AG10803 (cell line): ENCODE results near the gene CCDC78.

Experiments
- DNase-seq: peaks from one replicate; pipeline ENCODE4 v3.0.0; 2010; ENCODE audit warnings: low read depth
- H3K4me3 ChIP-seq: 2 replicates; pipeline ENCODE4 v1.5.1; 2011; ENCODE audit warnings: mild to moderate bottlenecking, low read length, control low read depth
- TF ChIP-seq, protein P1 (sequence below): conservative IDR thresholded peaks from 2 replicates; pipeline ENCODE4 v1.5.1; 2011; ENCODE audit warnings: mild to moderate bottlenecking, low read length, control low read depth, inconsistent platforms

CCDC78 gene

DNA sequence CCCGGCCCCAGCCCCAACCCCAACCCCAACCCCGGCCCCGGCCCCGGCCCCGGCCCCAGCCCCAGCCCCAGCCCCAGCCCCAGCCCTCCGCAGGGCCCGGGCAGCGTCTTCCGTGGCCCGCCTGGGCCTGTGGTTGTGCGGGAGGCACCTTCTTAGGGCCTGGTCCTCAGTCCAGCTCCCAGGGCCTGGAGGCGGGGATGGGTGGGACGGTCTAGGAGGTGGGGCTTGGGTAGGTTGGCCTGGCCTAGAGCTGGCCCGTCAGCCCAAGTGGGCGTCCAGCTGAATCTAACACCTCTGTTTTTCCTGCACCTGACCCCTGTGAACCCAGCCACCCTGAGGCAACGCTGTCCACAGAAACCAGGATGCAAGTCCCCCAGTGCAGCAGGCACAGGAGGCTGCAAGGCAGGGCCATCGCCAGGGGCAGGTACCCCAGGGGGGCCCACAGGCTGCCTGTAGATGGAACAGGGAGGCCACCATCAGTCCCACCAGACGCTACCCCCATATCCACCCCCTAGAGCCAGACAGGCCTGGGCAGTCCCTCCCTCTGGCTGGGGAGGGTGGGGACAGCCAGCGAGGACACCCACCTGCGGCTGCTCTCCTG, 43.0 kb upstream of the CCDC78 start:
- no peak overlapping the region for H3K4me3 ChIP-seq
- DNase-seq = no peak
- TF ChIP-seq, protein P1, sequence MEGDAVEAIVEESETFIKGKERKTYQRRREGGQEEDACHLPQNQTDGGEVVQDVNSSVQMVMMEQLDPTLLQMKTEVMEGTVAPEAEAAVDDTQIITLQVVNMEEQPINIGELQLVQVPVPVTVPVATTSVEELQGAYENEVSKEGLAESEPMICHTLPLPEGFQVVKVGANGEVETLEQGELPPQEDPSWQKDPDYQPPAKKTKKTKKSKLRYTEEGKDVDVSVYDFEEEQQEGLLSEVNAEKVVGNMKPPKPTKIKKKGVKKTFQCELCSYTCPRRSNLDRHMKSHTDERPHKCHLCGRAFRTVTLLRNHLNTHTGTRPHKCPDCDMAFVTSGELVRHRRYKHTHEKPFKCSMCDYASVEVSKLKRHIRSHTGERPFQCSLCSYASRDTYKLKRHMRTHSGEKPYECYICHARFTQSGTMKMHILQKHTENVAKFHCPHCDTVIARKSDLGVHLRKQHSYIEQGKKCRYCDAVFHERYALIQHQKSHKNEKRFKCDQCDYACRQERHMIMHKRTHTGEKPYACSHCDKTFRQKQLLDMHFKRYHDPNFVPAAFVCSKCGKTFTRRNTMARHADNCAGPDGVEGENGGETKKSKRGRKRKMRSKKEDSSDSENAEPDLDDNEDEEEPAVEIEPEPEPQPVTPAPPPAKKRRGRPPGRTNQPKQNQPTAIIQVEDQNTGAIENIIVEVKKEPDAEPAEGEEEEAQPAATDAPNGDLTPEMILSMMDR = no peak

GRCh38 chr16:768428-768827, 42.2 kb upstream of the CCDC78 start:
- TF ChIP-seq, protein P1 = no peak
- DNase-seq = no peak
- H3K4me3 ChIP-seq = no peak overlapping the region

- TF ChIP-seq, protein P1 = no peak
- no peak overlapping the region for H3K4me3 ChIP-seq
Measured at GRCh38 chr16:767743-768235, 41.5 kb upstream of the CCDC78 start.

GRCh38 chr16:766820-767640, 40.8 kb upstream of the CCDC78 start:
- TF ChIP-seq, protein P1 = no peak
- no peak for DNase-seq
- H3K4me3 ChIP-seq = no peak overlapping the region

More at GRCh38 chr16:767743-768235, 41.5 kb upstream of the CCDC78 start:
- DNase-seq = no peak

DNA sequence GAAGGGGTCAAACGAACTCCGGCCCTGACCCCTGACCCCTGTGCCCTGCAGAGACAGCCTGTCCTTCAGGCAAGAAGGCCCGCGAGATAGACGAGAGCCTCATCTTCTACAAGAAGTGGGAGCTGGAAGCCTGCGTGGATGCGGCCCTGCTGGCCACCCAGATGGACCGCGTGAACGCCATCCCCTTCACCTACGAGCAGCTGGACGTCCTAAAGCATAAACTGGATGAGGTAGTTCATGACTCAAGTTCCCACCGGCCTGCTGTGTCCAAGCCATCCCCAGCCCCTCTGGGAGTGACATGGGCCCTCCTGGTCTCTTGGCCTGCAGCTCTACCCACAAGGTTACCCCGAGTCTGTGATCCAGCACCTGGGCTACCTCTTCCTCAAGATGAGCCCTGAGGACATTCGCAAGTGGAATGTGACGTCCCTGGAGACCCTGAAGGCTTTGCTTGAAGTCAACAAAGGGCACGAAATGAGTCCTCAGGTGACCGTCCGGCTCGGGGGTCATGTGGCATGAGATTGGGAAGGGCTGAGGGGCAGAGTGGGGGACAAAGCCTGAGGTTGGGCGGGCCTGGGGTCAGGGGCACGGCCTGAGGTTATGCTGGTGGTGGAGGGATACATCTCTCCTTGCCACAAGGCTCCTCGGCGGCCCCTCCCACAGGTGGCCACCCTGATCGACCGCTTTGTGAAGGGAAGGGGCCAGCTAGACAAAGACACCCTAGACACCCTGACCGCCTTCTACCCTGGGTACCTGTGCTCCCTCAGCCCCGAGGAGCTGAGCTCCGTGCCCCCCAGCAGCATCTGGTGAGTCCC, 40.0 kb upstream of the CCDC78 start:
- no peak for DNase-seq
- TF ChIP-seq, protein P1 = no peak
- H3K4me3 ChIP-seq = no peak overlapping the region

DNA sequence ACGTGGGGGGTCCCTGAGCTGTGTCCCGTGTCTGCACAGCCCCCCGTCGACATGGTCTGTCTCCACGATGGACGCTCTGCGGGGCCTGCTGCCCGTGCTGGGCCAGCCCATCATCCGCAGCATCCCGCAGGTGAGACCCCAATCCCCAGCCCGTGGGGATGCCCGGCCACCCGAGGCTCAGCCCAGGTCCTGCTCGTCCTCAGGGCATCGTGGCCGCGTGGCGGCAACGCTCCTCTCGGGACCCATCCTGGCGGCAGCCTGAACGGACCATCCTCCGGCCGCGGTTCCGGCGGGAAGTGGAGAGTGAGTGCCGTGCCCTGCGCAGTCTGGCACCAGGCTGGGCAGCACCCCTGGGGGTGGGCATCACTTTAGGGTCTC, 39.2 kb upstream of the CCDC78 start:
- TF ChIP-seq, protein P1 = no peak

More for the DNA sequence above, 39.2 kb upstream of the CCDC78 start:
- DNase-seq = no peak
- no peak overlapping the region for H3K4me3 ChIP-seq
